Measurements from ENCODE around the gene IL34.

IL34 gene

GRCh38 chr16:70602831-70603230 lies 43.5 kb upstream of the IL34 start:
- ChIA-PET POLR2A (ENCODE audit: low non-redundant PET) (no interaction called here), CTCF (no interaction called here)
- DNase-seq (ENCODE audit: low spot score), result no peak
- no peak overlapping the region for H3K27ac ChIP-seq
- TF ChIP-seq, protein P1, sequence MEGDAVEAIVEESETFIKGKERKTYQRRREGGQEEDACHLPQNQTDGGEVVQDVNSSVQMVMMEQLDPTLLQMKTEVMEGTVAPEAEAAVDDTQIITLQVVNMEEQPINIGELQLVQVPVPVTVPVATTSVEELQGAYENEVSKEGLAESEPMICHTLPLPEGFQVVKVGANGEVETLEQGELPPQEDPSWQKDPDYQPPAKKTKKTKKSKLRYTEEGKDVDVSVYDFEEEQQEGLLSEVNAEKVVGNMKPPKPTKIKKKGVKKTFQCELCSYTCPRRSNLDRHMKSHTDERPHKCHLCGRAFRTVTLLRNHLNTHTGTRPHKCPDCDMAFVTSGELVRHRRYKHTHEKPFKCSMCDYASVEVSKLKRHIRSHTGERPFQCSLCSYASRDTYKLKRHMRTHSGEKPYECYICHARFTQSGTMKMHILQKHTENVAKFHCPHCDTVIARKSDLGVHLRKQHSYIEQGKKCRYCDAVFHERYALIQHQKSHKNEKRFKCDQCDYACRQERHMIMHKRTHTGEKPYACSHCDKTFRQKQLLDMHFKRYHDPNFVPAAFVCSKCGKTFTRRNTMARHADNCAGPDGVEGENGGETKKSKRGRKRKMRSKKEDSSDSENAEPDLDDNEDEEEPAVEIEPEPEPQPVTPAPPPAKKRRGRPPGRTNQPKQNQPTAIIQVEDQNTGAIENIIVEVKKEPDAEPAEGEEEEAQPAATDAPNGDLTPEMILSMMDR (conservative IDR thresholded peaks at IDR 0.05; ENCODE audit: low read depth), result no peak

GRCh38 chr16:70604407-70605282 lies 41.7 kb upstream of the IL34 start:
- POLR2A ChIA-PET (ENCODE audit: low non-redundant PET), result no interaction called here
- H3K27ac ChIP-seq, result no peak overlapping the region
- CTCF ChIA-PET, result no interaction called here
- TF ChIP-seq, protein P1 (conservative IDR thresholded peaks at IDR 0.05; ENCODE audit: low read depth), result no peak
- no peak for DNase-seq (ENCODE audit: low spot score)

DNA sequence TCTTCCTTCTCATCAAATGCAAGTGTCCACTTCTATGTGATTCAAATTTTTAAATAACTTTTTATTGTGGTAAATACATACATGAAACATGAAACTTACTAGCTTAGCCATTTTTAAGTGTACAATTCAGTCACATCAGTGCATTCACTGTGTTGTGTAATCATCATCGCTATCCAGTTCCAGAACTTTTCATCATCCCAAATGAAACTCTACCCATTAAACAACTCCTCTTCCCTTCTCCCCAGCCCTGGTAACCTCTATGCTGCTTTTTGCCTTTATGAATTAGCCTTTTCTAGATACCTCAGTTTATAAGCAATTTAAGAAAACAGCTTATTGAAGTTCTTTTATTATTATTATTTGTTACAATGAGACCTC lies 41.1 kb upstream of the IL34 start:
- DNase-seq (ENCODE audit: low spot score), result no peak
- ChIA-PET POLR2A (ENCODE audit: low non-redundant PET) (no interaction called here), CTCF (interaction anchor here (1.9 kb wide), 1 partner anchor 48 kb away, joined by 7 read pairs; no protein-coding TSS in a partner anchor)
- TF ChIP-seq, protein P1 (conservative IDR thresholded peaks at IDR 0.05; ENCODE audit: low read depth), result no peak
- no peak overlapping the region for H3K27ac ChIP-seq

GRCh38 chr16:70608521-70608920 lies 37.8 kb upstream of the IL34 start:
- ChIA-PET POLR2A (ENCODE audit: low non-redundant PET) (no interaction called here), CTCF (interaction anchor here (0.8 kb wide), 1 partner anchor 8 kb away, joined by 3 read pairs; no protein-coding TSS in a partner anchor)
- H3K27ac ChIP-seq, result no peak overlapping the region
- DNase-seq (ENCODE audit: low spot score), result peak; percentile 60
- TF ChIP-seq, protein P1 (conservative IDR thresholded peaks at IDR 0.05; ENCODE audit: low read depth), result no peak

- H3K27ac ChIP-seq, result no peak overlapping the region
- TF ChIP-seq, protein P1 (conservative IDR thresholded peaks at IDR 0.05; ENCODE audit: low read depth), result no peak
- DNase-seq (ENCODE audit: low spot score), result no peak
- CTCF ChIA-PET, result interaction anchor here (0.6 kb wide), 1 partner anchor 34 kb away, joined by 3 read pairs; no protein-coding TSS in a partner anchor
- POLR2A ChIA-PET (ENCODE audit: low non-redundant PET), result no interaction called here
Observed at GRCh38 chr16:70610273-70611223, 35.8 kb upstream of the IL34 start.

- CTCF ChIA-PET, result no interaction called here
- TF ChIP-seq, protein P1 (conservative IDR thresholded peaks at IDR 0.05; ENCODE audit: low read depth), result no peak
- DNase-seq (ENCODE audit: low spot score), result no peak
- POLR2A ChIA-PET (ENCODE audit: low non-redundant PET), result no interaction called here
- no peak overlapping the region for H3K27ac ChIP-seq
Observed at GRCh38 chr16:70611224-70611598, 35.1 kb upstream of the IL34 start.

Data from RWPE1 (cell line).